Measurements from ENCODE around the gene RNF169. TPM values are rescaled to one million over a fixed set of nuclear protein-coding genes. Genes with fewer than 3 reads are reported as not detected.

Gene RNF169
- total and polyA plus RNA-seq, 2 of the 8 experiments (the other 6 are each of a cell fraction or from before 2014, with no cell fraction given) = 3.6 to 12.5 TPM

- TF ChIP-seq RNF2 (IDR thresholded peaks at IDR 0.05; ENCODE audit: borderline replicate concordance, low read depth, low read length, missing control alignments, poor library complexity, severe bottlenecking) (no peak), CHD1 (IDR thresholded peaks at IDR 0.05; ENCODE audit: low read depth, low read length) (no peak), POLR2AphosphoS5 (IDR thresholded peaks at IDR 0.05; ENCODE audit: low read depth, low read length) (no peak; the same call in 1 of the 2 replicates), CHD2 (IDR thresholded peaks at IDR 0.05; ENCODE audit: low read length) (0 out of 2 replicates have a peak, but pooled peaks have one; percentile 34), MAFK (IDR thresholded peaks at IDR 0.05; ENCODE audit: low read depth, low read length) (no peak), RFX5 (IDR thresholded peaks at IDR 0.05; ENCODE audit: borderline replicate concordance, low read depth, low read length) (no peak), SIX5 (IDR thresholded peaks at IDR 0.05; ENCODE audit: low read depth, low read length) (no peak), ASH2L (IDR thresholded peaks at IDR 0.05; ENCODE audit: low read length) (no peak), KDM4A (IDR thresholded peaks at IDR 0.05; ENCODE audit: low read depth, low read length, severe bottlenecking) (peak; percentile 60), CBX5 (IDR thresholded peaks at IDR 0.05; ENCODE audit: low read depth, low read length) (no peak), PHF8 (conservative IDR thresholded peaks at IDR 0.05; ENCODE audit: low read depth, low read length) (peak; percentile 31; the same call in 1 of the 2 replicates), SIN3A (conservative IDR thresholded peaks at IDR 0.05 in 1 of 2, IDR thresholded peaks at IDR 0.05 in 1 of 2; ENCODE audit: low read depth in 1 of 2, low read length in 2 of 2) (peak in 1 of 2 experiments; percentile 16; a peak in 1 of 4 replicates), EGR1 (IDR thresholded peaks at IDR 0.05; ENCODE audit: borderline replicate concordance, low read depth, low read length) (no peak), E2F6 (IDR thresholded peaks at IDR 0.05) (peak; percentile 93), SRF (IDR thresholded peaks at IDR 0.05; ENCODE audit: low read depth, low read length) (no peak), ATF3 (IDR thresholded peaks at IDR 0.05; ENCODE audit: insufficient read depth, low read depth, low read length) (no peak), NANOG (IDR thresholded peaks at IDR 0.05; ENCODE audit: insufficient read depth, low read depth, low read length, poor library complexity, severe bottlenecking) (no peak), POLR2A (IDR thresholded peaks at IDR 0.05; ENCODE audit: control extremely low read depth in 1 of 2, low read depth in 2 of 2, low read length in 2 of 2) (no peak), SAP30 (IDR thresholded peaks at IDR 0.05; ENCODE audit: insufficient read depth, insufficient replicate concordance, low read length) (no peak)
Observed at GRCh38 chr11:74749127-74749964, 697 bp downstream of the RNF169 start (continued).

Data from H1 (cell line).